Thymus (tissue), 11 donors: Measurements from ENCODE around the gene KLF9. TPM values are rescaled to one million over a fixed set of nuclear protein-coding genes. Genes with fewer than 3 reads are reported as not detected.

Experiments
- DNase-seq, 9 donors: peaks; one replicate each; pipeline ENCODE4 v3.0.0-alpha.2; 2013; ENCODE audit warnings: low spot score in 9 of 9, low read depth in 6 of 9, missing footprints in 1 of 9
- H3K27ac ChIP-seq, 2 donors: one replicate each; pipeline ENCODE4 v1.5.1; 2013; ENCODE audit warnings: control low read depth in 1 of 2, low read depth in 1 of 2, low read length in 1 of 2, mild to moderate bottlenecking in 1 of 2, moderate library complexity in 1 of 2
- H3K27me3 ChIP-seq, 2 donors: one replicate each; pipeline ENCODE4 v1.5.1; 2013; ENCODE audit warnings: low read length in 1 of 2; ENCODE audit not compliant: control insufficient read depth in 2 of 2, insufficient read depth in 1 of 2
- H3K36me3 ChIP-seq, 2 donors: one replicate each; pipeline ENCODE4 v1.5.1; 2013; ENCODE audit warnings: low read length in 1 of 2, mild to moderate bottlenecking in 1 of 2, moderate library complexity in 1 of 2; ENCODE audit not compliant: control insufficient read depth in 2 of 2, insufficient read depth in 2 of 2
- H3K4me1 ChIP-seq, 2 donors: one replicate each; pipeline ENCODE4 v1.5.1; 2013; ENCODE audit warnings: low read length in 2 of 2; ENCODE audit not compliant: control insufficient read depth in 2 of 2, insufficient read depth in 2 of 2
- H3K4me3 ChIP-seq, 2 donors: one replicate each; pipeline ENCODE4 v1.5.1; 2013; ENCODE audit warnings: low read length in 2 of 2, control low read depth in 1 of 2, mild to moderate bottlenecking in 1 of 2
- H3K9me3 ChIP-seq, 2 donors: one replicate each; pipeline ENCODE4 v1.5.1; 2013; ENCODE audit warnings: low read length in 1 of 2, mild to moderate bottlenecking in 1 of 2; ENCODE audit not compliant: control insufficient read depth in 2 of 2, insufficient read depth in 1 of 2
- WGBS: extraction: QIAGEN DNeasy Blood & Tissue Kit; methylation state at CpG from one replicate; pipeline ENCODE4 v1.1.7; 2013; 5-methylcytosine and 5-hydroxymethylcytosine counted together
- polyA plus RNA-seq: library from polyadenylated mRNA; stranded (reverse); fragments of 200-250 nt; gene quantifications from one replicate; pipeline ENCODE4 v1.2.3, GENCODE V29; 2013
- total RNA-seq: library from RNA; stranded (reverse); fragments of 120-200 nt; gene quantifications from one replicate; pipeline ENCODE4 v1.2.4, GENCODE V29; 2013
- donor health status: healthy.

The KLF9 gene
- total and polyA plus RNA-seq, 2 donors, result 1.3 to 35.3 TPM

GRCh38 chr9:70363760-70364159, 50.7 kb downstream of the KLF9 start:
- no peak overlapping the region for H3K4me3 ChIP-seq
- no peak overlapping the region for H3K27ac ChIP-seq
- no peaks in the 10 kb centered on the region for H3K36me3 ChIP-seq
- no peaks in the 10 kb centered on the region for H3K9me3 ChIP-seq
- H3K4me1 ChIP-seq, result no peaks in the 10 kb centered on the region
- DNase-seq, result no peak
- WGBS, result 98% methylated on average over 7 of the region's 7 CpGs
- no peaks in the 10 kb centered on the region for H3K27me3 ChIP-seq

DNA sequence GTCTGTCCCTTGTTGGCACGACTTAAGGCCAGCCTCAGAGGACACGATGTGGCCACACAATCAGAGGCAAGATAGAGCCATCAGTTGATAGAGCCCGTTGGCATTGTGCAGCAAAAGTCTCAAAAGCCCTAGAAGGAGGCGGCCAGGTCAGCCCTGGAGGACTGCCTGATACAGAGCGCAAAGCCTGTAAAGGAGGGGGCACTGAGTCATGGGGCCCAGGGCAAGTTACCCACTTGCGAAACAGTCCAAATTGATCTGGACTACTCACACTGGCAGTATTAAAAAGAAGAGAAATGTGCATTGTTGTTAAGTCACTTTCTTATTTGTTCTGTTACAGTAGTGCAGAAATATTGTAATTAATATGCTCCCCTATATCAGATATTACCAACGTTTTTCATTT, 51.5 kb downstream of the KLF9 start:
- Histone ChIP-seq H3K27ac (no peak overlapping the region), H3K36me3 (peaks cover 0 to under 1% of the 10 kb centered on the region in 2 donors), H3K4me3 (no peak overlapping the region), H3K9me3 (no peaks in the 10 kb centered on the region), H3K27me3 (no peaks in the 10 kb centered on the region), H3K4me1 (no peaks in the 10 kb centered on the region)
- DNase-seq, result no peak
- 96% methylated on average over 7 of the region's 7 CpGs for WGBS

GRCh38 chr9:70355801-70356200, 58.7 kb downstream of the KLF9 start:
- Histone ChIP-seq H3K4me3 (no peak overlapping the region), H3K27ac (no peak overlapping the region), H3K27me3 (no peaks in the 10 kb centered on the region), H3K9me3 (no peaks in the 10 kb centered on the region), H3K4me1 (no peaks in the 10 kb centered on the region), H3K36me3 (peaks cover 5 to 19% of the 10 kb centered on the region in 2 donors)
- 96% methylated on average over 3 of the region's 3 CpGs for WGBS
- no peak for DNase-seq

DNA sequence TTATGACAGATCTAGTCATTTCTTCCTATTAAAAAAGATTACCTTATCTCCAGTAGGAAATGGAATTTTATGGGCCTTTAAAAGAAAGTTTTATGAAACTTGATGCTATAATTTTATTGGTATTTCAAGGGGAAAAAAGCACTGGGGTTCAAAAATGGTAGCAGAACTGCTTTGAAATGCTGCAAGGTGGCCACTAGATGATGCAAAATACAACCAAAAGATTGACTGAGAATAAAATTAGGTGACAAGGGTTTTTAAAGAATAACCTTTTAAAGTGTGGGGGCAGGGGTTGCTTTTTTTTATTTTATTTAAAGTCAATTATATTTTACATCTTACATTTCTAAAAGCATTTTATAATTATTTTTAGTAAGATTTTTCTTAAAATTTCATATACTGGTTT, 61.7 kb downstream of the KLF9 start:
- peaks cover 5 to 37% of the 10 kb centered on the region in 2 donors for H3K36me3 ChIP-seq
- no peaks in the 10 kb centered on the region for H3K9me3 ChIP-seq
- H3K27me3 ChIP-seq, result no peaks in the 10 kb centered on the region
- no peaks in the 10 kb centered on the region for H3K4me1 ChIP-seq
- H3K27ac ChIP-seq, result no peak overlapping the region
- no peak for DNase-seq
- no peak overlapping the region for H3K4me3 ChIP-seq

DNA sequence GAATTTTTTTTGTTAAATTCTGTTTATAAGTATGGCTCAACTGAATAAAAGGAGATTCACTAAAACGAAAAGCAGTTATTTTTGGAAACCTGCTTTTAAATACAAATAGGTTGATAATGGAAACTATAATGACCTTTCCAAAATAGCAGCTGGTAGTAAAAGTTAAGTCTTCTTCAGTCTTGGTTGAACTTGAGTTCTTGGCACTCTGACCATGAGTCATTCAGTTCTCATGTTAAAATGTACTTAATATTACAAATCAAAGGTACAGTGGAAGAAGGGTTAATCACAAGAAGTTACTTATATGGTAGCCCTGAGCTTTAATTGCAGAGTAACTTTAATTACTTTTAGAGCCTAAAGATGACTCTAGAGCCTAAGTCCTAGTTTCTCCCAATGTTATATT, 62.1 kb downstream of the KLF9 start:
- no peak for DNase-seq
- Histone ChIP-seq H3K4me3 (no peak overlapping the region), H3K27ac (no peak overlapping the region), H3K4me1 (no peaks in the 10 kb centered on the region), H3K27me3 (no peaks in the 10 kb centered on the region), H3K36me3 (peaks cover 5 to 32% of the 10 kb centered on the region in 2 donors), H3K9me3 (no peaks in the 10 kb centered on the region)
- WGBS, result 97% methylated on average over 1 of the region's 1 CpG

DNA sequence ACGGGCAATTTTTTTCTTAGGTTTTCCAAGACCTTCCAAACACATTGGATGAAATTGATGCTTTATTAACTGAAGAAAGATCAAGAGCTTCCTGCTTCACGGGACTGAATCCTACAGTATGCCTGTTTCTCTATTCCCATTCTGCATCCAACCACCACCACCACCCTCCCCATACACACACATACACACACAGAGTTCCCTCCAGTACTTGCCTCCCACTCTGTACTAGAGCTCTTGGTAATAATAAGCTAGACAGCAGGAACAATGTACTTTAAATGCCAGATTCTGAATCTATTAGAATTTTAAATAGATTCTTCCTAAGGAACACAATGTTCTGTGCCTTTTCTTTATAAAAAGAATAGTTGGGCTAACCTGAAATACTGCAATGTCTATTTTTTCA, 67.4 kb downstream of the KLF9 start:
- no peak for DNase-seq
- over 99% methylated on average over 2 of the region's 2 CpGs for WGBS
- H3K9me3 ChIP-seq, result no peaks in the 10 kb centered on the region
- no peaks in the 10 kb centered on the region for H3K4me1 ChIP-seq
- H3K27ac ChIP-seq, result no peak overlapping the region
- H3K36me3 ChIP-seq, result peaks cover 5 to 28% of the 10 kb centered on the region in 2 donors
- H3K27me3 ChIP-seq, result no peaks in the 10 kb centered on the region
- no peak overlapping the region for H3K4me3 ChIP-seq

DNA sequence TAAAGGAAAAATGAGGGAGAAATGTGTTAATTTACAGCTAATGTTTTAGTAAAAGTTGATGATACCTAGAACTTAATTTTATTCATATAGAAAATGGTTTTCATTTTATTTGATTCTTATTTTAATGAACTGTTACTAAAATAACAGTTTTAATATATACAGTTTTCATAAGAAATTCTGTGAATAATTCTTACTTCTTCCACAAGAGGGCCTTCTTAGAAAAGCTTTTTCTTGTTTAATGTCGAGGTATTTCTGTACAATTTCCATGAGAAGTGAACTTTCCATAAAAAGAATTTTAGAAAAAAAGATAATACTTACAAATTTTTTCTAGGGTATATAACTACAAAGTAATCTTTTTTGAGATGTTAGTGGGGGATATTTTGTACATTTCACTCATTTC, 73.9 kb downstream of the KLF9 start:
- peaks cover 0 to 6% of the 10 kb centered on the region in 2 donors for H3K36me3 ChIP-seq
- WGBS, result 7% methylated on average over 1 of the region's 1 CpG

More for the DNA sequence above, 73.9 kb downstream of the KLF9 start:
- DNase-seq, result peak in 1 of 9 donors; percentile 15
- Histone ChIP-seq H3K4me3 (no peak overlapping the region), H3K27me3 (no peaks in the 10 kb centered on the region), H3K27ac (no peak overlapping the region), H3K9me3 (no peaks in the 10 kb centered on the region), H3K4me1 (no peaks in the 10 kb centered on the region)

Other genes starting within 250 kb of the KLF9 start
- gene SMC5, start 155.7 kb downstream of the KLF9 start, total RNA-seq, result 25.1 TPM
- 17.8 TPM for gene SMC5, start 155.7 kb downstream of the KLF9 start, polyA plus RNA-seq